Stomach (tissue), 9 donors: ENCODE data around the gene HAVCR1. TPM values are rescaled to one million over a fixed set of nuclear protein-coding genes. Genes with fewer than 3 reads are reported as not detected.
A peak's percentile ranks its signal among the peaks of the same experiment; 100 is the strongest.
"Not testable (repeated sequence)": the region's sequence is repeated elsewhere in the genome, so short reads cannot be mapped to it uniquely, and the experiment has no call there.

ENCODE experiments used
- DNase-seq, 2 donors: peaks; one replicate each; pipeline versions ENCODE4 v3.0.0 to v3.0.0-alpha.2; 2013 to 2019
- H3K27ac ChIP-seq, 5 donors: fragments of 200-600 bp in 4 of 5; sonication (generic) in 4 of 5; one replicate each; pipeline ENCODE4 v1.5.1; 2013 to 2019; ENCODE audit warnings: mild to moderate bottlenecking in 1 of 5, moderate library complexity in 1 of 5
- H3K27me3 ChIP-seq, 3 donors: fragments of 200-600 bp; sonication (generic); one replicate each; pipeline ENCODE4 v1.5.1; 2017 to 2019; ENCODE audit warnings: mixed run types in 1 of 3
- H3K36me3 ChIP-seq, 4 donors: fragments of 200-600 bp; sonication (generic); 1 replicate in 3 of 4; 2 replicates in 1 of 4; pipeline ENCODE4 v1.5.1; 2016 to 2019
- H3K4me1 ChIP-seq, 4 donors: fragments of 200-600 bp; sonication (generic); one replicate each; pipeline ENCODE4 v1.5.1; 2016 to 2019
- H3K4me3 ChIP-seq, 4 donors: fragments of 200-600 bp; sonication (generic) in 3 of 4; one replicate each; pipeline ENCODE4 v1.5.1; 2016 to 2019; ENCODE audit warnings: mild to moderate bottlenecking in 1 of 4
- H3K9me3 ChIP-seq, 4 donors: fragments of 200-600 bp; sonication (generic); one replicate each; pipeline ENCODE4 v1.5.1; 2016 to 2019
- EP300 ChIP-seq: sonication (generic); formaldehyde crosslinking; IDR thresholded peaks from one replicate; pipeline ENCODE4 v1.6.1; 2017; ENCODE audit warnings: antibody characterized with exemption
- POLR2A ChIP-seq, 4 donors: fragments of 450-650 bp; IDR thresholded peaks; one replicate each; pipeline ENCODE4 v1.6.1; 2016; ENCODE audit warnings: antibody characterized with exemption in 4 of 4, control low read depth in 2 of 4, mild to moderate bottlenecking in 1 of 4, moderate library complexity in 1 of 4
- POLR2AphosphoS5 ChIP-seq, 3 donors: sonication (generic); formaldehyde crosslinking; IDR thresholded peaks; one replicate each; pipeline ENCODE4 v1.6.1; 2016; ENCODE audit warnings: antibody characterized with exemption in 3 of 3
- WGBS, 5 donors: extraction: QIAGEN DNeasy Blood & Tissue Kit in 3 of 5; methylation state at CpG; one replicate each; pipeline versions ENCODE4 v1.1.5 to v1.1.7; 2013 to 2018; 5-methylcytosine and 5-hydroxymethylcytosine counted together
- intact Hi-C: fragments of 100-400 bp; cut with DNase I; formaldehyde crosslinking; loops from one replicate; pipeline ENCODE4 v1.15.1; 2023; ENCODE audit warnings: low total_unique reads
- polyA plus RNA-seq, 3 donors: library from polyadenylated mRNA; stranded (reverse); fragments of 200-250 nt; gene quantifications; one replicate each; pipeline ENCODE4 v1.2.3, GENCODE V29; 2013
- total RNA-seq, 5 donors: library from RNA; depleted of rRNA; stranded (reverse); fragments of >200 nt; gene quantifications; one replicate each; pipeline versions ENCODE4 v1.1.0 to v1.2.3, GENCODE V29; 2014 to 2016
- TF ChIP-seq, protein P1 (sequence below), 7 experiments: fragments of 450-650 bp in 4 of 7; fragments of 200-600 bp in 3 of 7; sonication (generic) in 3 of 7; IDR thresholded peaks; one replicate each; pipeline ENCODE4 v1.5.1; 2016 to 2019; ENCODE audit warnings: antibody characterized with exemption in 7 of 7, control low read depth in 2 of 7, mild to moderate bottlenecking in 1 of 7
- donor health status: healthy with polysubstance abuse.
- donor health status: Bipolar disorder and iron deficiency.
- donor health status: healthy.

HAVCR1 gene
- total and polyA plus RNA-seq, 8 donors, result 2.0 TPM; not detected in 6

GRCh38 chr5:157049605-157050004 lies 9.3 kb downstream of the HAVCR1 start:
- intact Hi-C loops, result no loop called here
- no peaks in the 10 kb centered on the region for H3K4me1 ChIP-seq
- DNase-seq, result no peak
- 5 to 63% (median 46%) methylated on average over 1 of the region's 1 CpG for WGBS, 5 donors
- H3K36me3 ChIP-seq, result no peaks in the 10 kb centered on the region
- no peak overlapping the region for H3K4me3 ChIP-seq
- no peaks in the 10 kb centered on the region for H3K27me3 ChIP-seq
- no peaks in the 10 kb centered on the region for H3K9me3 ChIP-seq
- no peak for TF ChIP-seq EP300
- TF ChIP-seq, protein P1, sequence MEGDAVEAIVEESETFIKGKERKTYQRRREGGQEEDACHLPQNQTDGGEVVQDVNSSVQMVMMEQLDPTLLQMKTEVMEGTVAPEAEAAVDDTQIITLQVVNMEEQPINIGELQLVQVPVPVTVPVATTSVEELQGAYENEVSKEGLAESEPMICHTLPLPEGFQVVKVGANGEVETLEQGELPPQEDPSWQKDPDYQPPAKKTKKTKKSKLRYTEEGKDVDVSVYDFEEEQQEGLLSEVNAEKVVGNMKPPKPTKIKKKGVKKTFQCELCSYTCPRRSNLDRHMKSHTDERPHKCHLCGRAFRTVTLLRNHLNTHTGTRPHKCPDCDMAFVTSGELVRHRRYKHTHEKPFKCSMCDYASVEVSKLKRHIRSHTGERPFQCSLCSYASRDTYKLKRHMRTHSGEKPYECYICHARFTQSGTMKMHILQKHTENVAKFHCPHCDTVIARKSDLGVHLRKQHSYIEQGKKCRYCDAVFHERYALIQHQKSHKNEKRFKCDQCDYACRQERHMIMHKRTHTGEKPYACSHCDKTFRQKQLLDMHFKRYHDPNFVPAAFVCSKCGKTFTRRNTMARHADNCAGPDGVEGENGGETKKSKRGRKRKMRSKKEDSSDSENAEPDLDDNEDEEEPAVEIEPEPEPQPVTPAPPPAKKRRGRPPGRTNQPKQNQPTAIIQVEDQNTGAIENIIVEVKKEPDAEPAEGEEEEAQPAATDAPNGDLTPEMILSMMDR (IDR thresholded peaks at IDR 0.05), result no peak
- no peak for TF ChIP-seq POLR2AphosphoS5 (IDR thresholded peaks at IDR 0.05)
- no peak for TF ChIP-seq POLR2A (IDR thresholded peaks at IDR 0.05)
- no peak overlapping the region for H3K27ac ChIP-seq

DNA sequence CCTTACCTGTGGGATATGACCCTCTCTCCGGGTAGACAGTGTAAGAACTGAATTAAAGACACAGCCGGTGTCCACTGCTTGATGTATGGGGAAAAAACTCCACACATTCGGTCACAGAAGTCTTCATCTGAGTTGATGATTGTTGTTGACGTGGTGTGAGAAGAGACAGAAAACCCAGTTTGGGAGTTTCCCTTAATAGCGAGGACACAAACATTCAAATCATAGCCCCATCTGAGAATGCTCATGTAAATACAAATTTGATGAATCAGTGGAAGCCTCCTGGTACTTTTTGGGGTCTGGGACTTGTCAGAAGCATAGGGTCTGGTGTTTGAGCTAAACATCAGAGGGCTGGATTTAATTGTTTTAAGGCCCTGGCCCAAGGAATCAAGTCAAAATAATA lies 11.0 kb downstream of the HAVCR1 start:
- no peak overlapping the region for H3K27ac ChIP-seq
- TF ChIP-seq POLR2AphosphoS5 (IDR thresholded peaks at IDR 0.05) (no peak), EP300 (no peak), POLR2A (IDR thresholded peaks at IDR 0.05) (no peak)
- TF ChIP-seq, protein P1 (IDR thresholded peaks at IDR 0.05), result no peak

DNA sequence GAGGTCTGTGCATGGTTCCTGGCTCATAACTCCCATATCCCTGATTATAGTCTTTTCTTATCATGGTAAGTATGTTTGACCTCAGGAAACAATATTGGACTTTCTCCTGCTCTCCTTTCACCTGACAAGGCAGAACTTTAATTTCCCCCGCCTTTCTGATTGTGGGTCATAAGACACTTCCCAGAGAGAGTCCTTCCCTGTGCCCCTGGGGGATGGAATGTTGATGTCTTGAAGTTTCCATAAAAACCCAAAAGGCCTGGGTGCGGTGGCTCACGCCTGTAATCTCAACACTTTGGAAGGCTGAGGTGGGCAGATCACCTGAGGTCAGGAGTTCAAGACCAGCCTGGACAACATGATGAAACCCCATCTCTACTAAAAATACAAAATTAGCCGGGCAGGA lies 11.9 kb downstream of the HAVCR1 start:
- intact Hi-C loops, H3K27me3 ChIP-seq, H3K27ac ChIP-seq, H3K9me3 ChIP-seq, H3K36me3 ChIP-seq, H3K4me3 ChIP-seq, DNase-seq, H3K4me1 ChIP-seq: not testable (repeated sequence)
- 57 to 75% (median 63%) methylated on average over 4 of the region's 4 CpGs for WGBS, 5 donors

More for the DNA sequence above, 11.0 kb downstream of the HAVCR1 start:
- Histone ChIP-seq H3K27me3 (no peaks in the 10 kb centered on the region), H3K4me3 (no peak overlapping the region), H3K36me3 (no peaks in the 10 kb centered on the region), H3K9me3 (no peaks in the 10 kb centered on the region), H3K4me1 (no peaks in the 10 kb centered on the region)
- WGBS, 5 donors, result 80 to 94% (median 91%) methylated on average over 5 of the region's 5 CpGs
- intact Hi-C loops, result no loop called here
- DNase-seq, result no peak

- H3K9me3 ChIP-seq, result no peaks in the 10 kb centered on the region
- DNase-seq, result peak; percentile 39 to 74
- no peak overlapping the region for H3K4me3 ChIP-seq
- WGBS, 5 donors, result 54 to 78% (median 62%) methylated on average over 3 of the region's 3 CpGs
- no peak overlapping the region for H3K27ac ChIP-seq
- H3K4me1 ChIP-seq, result no peaks in the 10 kb centered on the region
- TF ChIP-seq, protein P1 (IDR thresholded peaks at IDR 0.05), result no peak
- TF ChIP-seq POLR2A (IDR thresholded peaks at IDR 0.05) (no peak), EP300 (no peak), POLR2AphosphoS5 (IDR thresholded peaks at IDR 0.05) (peak in 1 of 3 donors; percentile 18)
- intact Hi-C loops, result no loop called here
- H3K27me3 ChIP-seq, result no peaks in the 10 kb centered on the region
- no peaks in the 10 kb centered on the region for H3K36me3 ChIP-seq
Observed at GRCh38 chr5:157046041-157046440, 12.9 kb downstream of the HAVCR1 start.

- Histone ChIP-seq H3K36me3 (no peaks in the 10 kb centered on the region), H3K27me3 (no peaks in the 10 kb centered on the region), H3K9me3 (no peaks in the 10 kb centered on the region), H3K27ac (no peak overlapping the region), H3K4me3 (no peak overlapping the region), H3K4me1 (no peaks in the 10 kb centered on the region)
- DNase-seq, result no peak
- no peak for TF ChIP-seq EP300
- no peak for TF ChIP-seq POLR2AphosphoS5 (IDR thresholded peaks at IDR 0.05)
- no peak for TF ChIP-seq POLR2A (IDR thresholded peaks at IDR 0.05)
- TF ChIP-seq, protein P1 (IDR thresholded peaks at IDR 0.05), result no peak
- WGBS, 5 donors, result 43 to 62% (median 59%) methylated on average over 3 of the region's 3 CpGs
- intact Hi-C loops, result no loop called here
Observed at GRCh38 chr5:157045601-157046000, 13.3 kb downstream of the HAVCR1 start.
